ENCODE measurements around the gene INO80C.

The INO80C gene

DNA sequence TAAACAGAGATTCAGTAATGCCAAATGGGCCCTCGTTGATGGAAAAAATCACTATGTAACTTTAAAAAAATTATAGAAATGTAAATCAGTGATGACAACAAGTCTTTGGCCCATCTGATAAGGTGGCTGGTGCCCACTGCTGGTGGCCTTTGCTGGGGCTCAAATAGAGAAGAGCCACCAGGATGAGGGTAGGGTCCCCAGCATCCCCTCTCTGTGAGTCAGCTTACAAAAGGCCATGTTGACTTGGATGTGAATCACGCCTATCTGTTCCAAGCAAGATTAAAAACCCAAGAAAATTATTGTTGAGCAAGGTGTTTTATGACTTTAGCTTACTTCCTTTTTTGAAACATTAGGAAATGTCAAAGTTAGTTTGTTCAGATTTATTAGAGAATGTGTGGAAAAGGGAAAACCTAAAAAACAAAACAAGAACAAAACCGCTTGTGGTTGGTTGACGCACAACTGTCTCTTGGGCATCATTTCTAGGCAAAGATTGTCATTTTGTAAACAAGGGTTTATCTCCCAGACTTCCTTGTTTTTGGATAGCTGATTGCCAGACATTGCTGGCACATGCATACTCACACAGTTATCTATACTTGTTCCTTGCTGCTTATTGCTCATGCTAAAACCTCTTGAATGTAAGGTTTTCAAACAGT, 66.9 kb downstream of the INO80C start:
- no peak for DNase-seq (ENCODE audit: low spot score)

DNA sequence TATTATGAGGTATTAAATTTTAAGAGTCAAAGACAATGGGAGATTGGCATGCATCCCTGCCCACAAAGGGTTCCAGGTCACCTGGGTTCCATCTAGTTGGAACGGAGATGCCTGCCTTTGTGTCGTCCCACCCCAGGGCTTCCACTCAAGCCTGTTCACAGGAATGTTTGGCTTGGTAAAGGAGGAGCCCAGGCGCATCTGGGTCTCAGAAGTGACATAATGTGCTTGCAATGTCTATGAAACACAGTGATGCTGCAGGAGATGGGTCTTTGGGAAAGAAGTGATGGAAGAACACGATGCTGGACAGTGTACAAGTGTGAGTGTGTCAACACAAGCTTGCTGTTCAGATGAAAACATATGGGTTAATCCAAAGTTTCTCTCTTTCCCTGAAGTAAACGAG, 71.0 kb downstream of the INO80C start:
- DNase-seq (ENCODE audit: low spot score) = no peak

DNA sequence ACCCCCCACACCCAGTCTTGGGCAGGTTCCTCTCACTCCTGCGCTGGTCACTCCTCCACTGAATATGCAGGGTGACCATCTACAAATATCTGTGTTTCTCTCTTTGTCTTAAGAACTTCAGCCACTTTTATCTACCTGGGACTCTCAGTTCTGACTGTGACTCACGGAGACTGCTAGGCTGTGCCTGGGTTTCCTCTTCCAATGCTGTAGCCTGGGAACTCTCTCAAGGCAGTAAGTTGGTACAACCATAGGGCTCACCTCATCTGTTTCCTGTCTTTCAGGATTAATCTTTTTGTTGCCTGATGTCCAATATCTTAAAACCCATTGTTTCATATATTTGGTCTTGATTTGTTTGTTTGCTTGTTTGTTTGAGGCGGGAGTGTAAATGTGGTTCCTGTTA, 73.4 kb downstream of the INO80C start:
- no peak for DNase-seq (ENCODE audit: low spot score)

DNA sequence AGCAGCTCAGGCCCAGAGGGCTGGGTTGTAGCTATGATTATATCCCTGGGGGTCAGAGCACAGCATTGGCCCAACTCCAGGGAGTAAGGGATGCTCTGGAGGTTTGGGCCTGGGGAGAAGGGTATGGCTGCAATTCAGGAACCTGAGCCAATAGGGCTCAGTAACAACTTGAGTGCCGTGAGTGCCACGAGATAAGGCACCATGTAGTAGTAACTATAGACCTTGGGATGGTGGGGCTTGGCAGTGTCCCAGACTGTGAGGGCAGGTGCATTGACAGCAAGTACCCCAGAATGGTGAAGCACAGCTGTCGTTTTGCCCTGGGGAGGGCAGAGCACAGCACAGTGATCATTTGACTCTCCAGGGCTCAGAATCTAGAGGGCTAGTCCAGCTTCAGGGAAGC, 75.5 kb downstream of the INO80C start:
- no peak for DNase-seq (ENCODE audit: low spot score)

DNA sequence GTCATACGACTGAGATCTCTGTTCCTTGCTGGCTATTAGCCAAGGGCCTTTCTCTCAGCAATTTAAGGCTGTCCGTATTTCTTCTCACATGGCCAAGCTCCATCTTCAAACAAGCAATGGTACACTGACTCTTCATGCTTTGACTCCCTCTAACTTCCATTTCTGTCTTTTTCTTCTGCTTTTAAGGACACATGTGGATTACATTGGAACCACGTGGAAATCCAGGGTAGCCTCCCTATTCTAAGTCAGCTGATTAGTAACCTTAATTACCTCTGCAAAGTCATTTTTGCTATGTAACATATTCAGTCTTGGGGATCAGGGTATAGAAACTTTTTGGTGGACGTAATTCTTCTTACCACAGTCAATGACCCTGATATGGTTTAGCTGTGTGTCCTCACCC, 79.2 kb downstream of the INO80C start:
- no peak for DNase-seq (ENCODE audit: low spot score)
